BJ (cell line): ENCODE results near the gene HTR3A. TPM values are rescaled to one million over a fixed set of nuclear protein-coding genes. Genes with fewer than 3 reads are reported as not detected.

ENCODE experiments used
- CTCF ChIA-PET: fragments of 350-600 bp; formaldehyde crosslinking; extraction: SDS; loops from one replicate; lab custom pipeline; 2021; ENCODE audit warnings: antibody characterized with exemption, inconsistent platforms; lab: Yijun Ruan, JAX
- POLR2A ChIA-PET: fragments of 300-600 bp; sonication (Branson Sonifier 250); formaldehyde crosslinking; extraction: SDS; loops from one replicate; lab custom pipeline; 2021; ENCODE audit warnings: antibody characterized with exemption; lab: Charles Lee
- DNase-seq: peaks from one replicate; pipeline ENCODE4 v3.0.0-alpha.2; 2011; ENCODE audit warnings: low read depth
- H3K27me3 ChIP-seq: 2 replicates; pipeline ENCODE4 v1.6.0; 2011; ENCODE audit warnings: low read length; ENCODE audit not compliant: control insufficient read depth, insufficient read depth
- H3K36me3 ChIP-seq: 2 replicates; pipeline ENCODE4 v1.5.1; 2011; ENCODE audit warnings: low read length; ENCODE audit not compliant: control insufficient read depth, insufficient read depth
- H3K4me3 ChIP-seq: 2 replicates; pipeline ENCODE4 v1.5.1; 2011; ENCODE audit warnings: low read depth, mild to moderate bottlenecking, control low read depth, low read length
- polyA plus RNA-seq: library from polyadenylated mRNA; depleted of rRNA; stranded (reverse); fragments of >200 nt; gene quantifications from 2 replicates; pipeline ENCODE4 v1.2.3, GENCODE V29; 2011
- TF ChIP-seq, protein P1 (sequence below): IDR thresholded peaks from 2 replicates; pipeline ENCODE4 v1.5.1; 2011; ENCODE audit warnings: low read depth, mild to moderate bottlenecking, control low read depth, inconsistent platforms, low read length, moderate library complexity; ENCODE audit not compliant: insufficient read depth

The HTR3A gene
- polyA plus RNA-seq, 1 experiment: not detected

DNA sequence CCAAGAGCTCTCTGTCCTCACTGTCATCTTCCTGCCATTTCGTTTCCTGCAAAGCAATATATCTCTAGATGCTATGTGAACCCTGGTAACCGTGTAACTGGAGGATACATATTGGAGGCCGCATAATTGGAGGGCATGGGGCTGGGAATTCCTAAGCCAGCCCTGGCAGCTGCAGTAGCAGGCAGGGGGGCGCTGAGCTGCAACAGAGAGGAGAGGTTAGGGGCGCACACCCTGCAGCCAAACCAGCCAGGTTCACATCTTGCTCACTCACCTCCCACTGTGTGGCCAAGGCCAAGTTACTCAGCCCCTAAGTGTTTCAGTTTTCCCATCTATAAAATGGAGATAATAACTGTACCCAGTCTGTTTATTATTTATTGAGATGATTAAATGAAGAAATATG lies 44.7 kb downstream of the HTR3A start:
- DNase-seq: no peak
- CTCF ChIA-PET: interaction anchor here (1.8 to 3.7 kb wide), 2 partner anchors 8 to 242 kb away, joined by 5 to 16 read pairs; no protein-coding TSS in a partner anchor
- H3K36me3 ChIP-seq: no peaks in the 10 kb centered on the region
- no peak overlapping the region for H3K4me3 ChIP-seq
- H3K27me3 ChIP-seq: no peaks in the 10 kb centered on the region
- TF ChIP-seq, protein P1, sequence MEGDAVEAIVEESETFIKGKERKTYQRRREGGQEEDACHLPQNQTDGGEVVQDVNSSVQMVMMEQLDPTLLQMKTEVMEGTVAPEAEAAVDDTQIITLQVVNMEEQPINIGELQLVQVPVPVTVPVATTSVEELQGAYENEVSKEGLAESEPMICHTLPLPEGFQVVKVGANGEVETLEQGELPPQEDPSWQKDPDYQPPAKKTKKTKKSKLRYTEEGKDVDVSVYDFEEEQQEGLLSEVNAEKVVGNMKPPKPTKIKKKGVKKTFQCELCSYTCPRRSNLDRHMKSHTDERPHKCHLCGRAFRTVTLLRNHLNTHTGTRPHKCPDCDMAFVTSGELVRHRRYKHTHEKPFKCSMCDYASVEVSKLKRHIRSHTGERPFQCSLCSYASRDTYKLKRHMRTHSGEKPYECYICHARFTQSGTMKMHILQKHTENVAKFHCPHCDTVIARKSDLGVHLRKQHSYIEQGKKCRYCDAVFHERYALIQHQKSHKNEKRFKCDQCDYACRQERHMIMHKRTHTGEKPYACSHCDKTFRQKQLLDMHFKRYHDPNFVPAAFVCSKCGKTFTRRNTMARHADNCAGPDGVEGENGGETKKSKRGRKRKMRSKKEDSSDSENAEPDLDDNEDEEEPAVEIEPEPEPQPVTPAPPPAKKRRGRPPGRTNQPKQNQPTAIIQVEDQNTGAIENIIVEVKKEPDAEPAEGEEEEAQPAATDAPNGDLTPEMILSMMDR: no peak
- POLR2A ChIA-PET: no interaction called here

DNA sequence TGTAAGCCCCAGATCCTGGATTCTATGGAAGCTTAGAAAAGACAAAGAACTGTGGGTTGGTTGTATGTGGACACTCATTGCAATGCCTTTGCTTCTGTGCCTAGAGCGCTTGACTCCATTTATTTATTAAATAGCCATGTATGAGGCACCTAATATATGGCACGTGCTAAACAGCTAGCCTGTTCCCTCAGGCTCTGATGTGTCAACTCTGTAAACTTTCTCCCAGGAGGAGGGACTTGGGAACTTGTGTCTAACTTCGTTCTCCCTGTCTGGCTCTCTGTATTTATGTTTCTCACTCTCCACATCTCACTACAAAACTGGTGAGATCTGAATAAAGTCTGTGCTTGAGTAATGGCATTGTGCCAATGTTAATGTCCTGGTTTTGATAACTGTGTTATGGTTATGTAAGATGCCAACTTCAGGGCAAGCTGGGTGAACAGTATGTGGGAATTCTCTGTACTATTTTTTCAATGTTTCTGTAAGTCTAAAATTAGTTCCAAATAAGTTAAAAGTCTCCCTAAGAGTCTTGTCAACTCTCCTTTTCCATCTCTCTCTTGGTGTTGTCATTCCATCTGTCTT lies 50.5 kb downstream of the HTR3A start:
- POLR2A ChIA-PET: no interaction called here
- H3K4me3 ChIP-seq: no peak overlapping the region

GRCh38 chr11:114026355-114026754 lies 51.4 kb downstream of the HTR3A start:
- Histone ChIP-seq H3K36me3 (no peaks in the 10 kb centered on the region), H3K27me3 (peaks cover 8% of the 10 kb centered on the region), H3K4me3 (no peak overlapping the region)
- CTCF ChIA-PET: interaction anchor here (2.1 to 8.6 kb wide), 3 partner anchors 7 to 235 kb away, joined by 5 to 88 read pairs (median 7); no protein-coding TSS in a partner anchor
- TF ChIP-seq, protein P1: no peak
- POLR2A ChIA-PET: no interaction called here
- no peak for DNase-seq

More for the DNA sequence above, 50.5 kb downstream of the HTR3A start:
- no peak for DNase-seq
- TF ChIP-seq, protein P1: no peak
- Histone ChIP-seq H3K27me3 (peaks cover 8% of the 10 kb centered on the region), H3K36me3 (no peaks in the 10 kb centered on the region)
- CTCF ChIA-PET: interaction anchor here (0.7 to 8.6 kb wide), 3 partner anchors 8 to 236 kb away, joined by 3 to 88 read pairs (median 7); no protein-coding TSS in a partner anchor

DNA sequence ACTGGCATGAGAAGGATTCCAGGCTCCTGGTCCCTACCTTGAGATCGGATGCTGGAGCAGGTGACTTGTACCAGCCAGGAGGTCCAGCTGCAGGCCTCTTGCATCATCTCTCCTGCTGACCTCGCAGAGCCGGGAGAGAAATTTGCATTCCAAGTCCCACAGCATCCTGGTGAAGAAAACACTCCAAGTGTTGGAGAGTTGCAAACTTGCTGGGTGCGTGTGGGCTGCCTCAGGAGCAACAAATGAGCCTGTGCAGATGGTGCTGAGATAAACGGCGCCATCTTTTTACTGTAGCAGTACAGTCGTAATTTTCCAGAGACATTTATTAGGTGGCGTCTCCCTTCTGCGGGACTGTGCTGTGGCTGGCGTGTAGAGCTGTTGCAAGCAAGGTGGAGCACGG lies 52.5 kb downstream of the HTR3A start:
- ChIA-PET CTCF (interaction anchor here (1.8 to 8.6 kb wide), 3 partner anchors 8 to 234 kb away, joined by 5 to 88 read pairs (median 6); no protein-coding TSS in a partner anchor), POLR2A (no interaction called here)
- Histone ChIP-seq H3K4me3 (no peak overlapping the region), H3K36me3 (no peaks in the 10 kb centered on the region), H3K27me3 (peaks cover 8% of the 10 kb centered on the region)
- DNase-seq: no peak
- TF ChIP-seq, protein P1: no peak

GRCh38 chr11:114027926-114028325 lies 53.0 kb downstream of the HTR3A start:
- TF ChIP-seq, protein P1: peak; percentile 4; the same call in 1 of the 2 replicates
- Histone ChIP-seq H3K27me3 (peaks cover 8% of the 10 kb centered on the region), H3K36me3 (no peaks in the 10 kb centered on the region), H3K4me3 (no peak overlapping the region)
- POLR2A ChIA-PET: no interaction called here
- CTCF ChIA-PET: interaction anchor here (1.2 to 8.6 kb wide), 4 partner anchors 8 to 233 kb away, joined by 3 to 88 read pairs (median 6); no protein-coding TSS in a partner anchor
- no peak for DNase-seq
